Tibial nerve (tissue), 4 donors: Measurements from ENCODE around the gene PTGIS.

Source experiments
- EP300 ChIP-seq, 2 donors: sonication (generic); formaldehyde crosslinking; IDR thresholded peaks; one replicate each; pipeline ENCODE4 v1.6.1; 2017; ENCODE audit warnings: antibody characterized with exemption in 2 of 2, mild to moderate bottlenecking in 1 of 2
- POLR2A ChIP-seq, 2 donors: fragments of 450-650 bp; IDR thresholded peaks; one replicate each; pipeline ENCODE4 v1.6.1; 2017; ENCODE audit warnings: antibody characterized with exemption in 2 of 2, mild to moderate bottlenecking in 2 of 2, moderate library complexity in 2 of 2
- TF ChIP-seq, protein P1 (sequence below), 5 experiments: fragments of 200-600 bp in 3 of 5; fragments of 450-650 bp in 2 of 5; sonication (generic) in 3 of 5; IDR thresholded peaks; one replicate each; pipeline ENCODE4 v1.5.1; 2016 to 2019; ENCODE audit warnings: antibody characterized with exemption in 5 of 5, mild to moderate bottlenecking in 3 of 5, moderate library complexity in 2 of 5

DNA sequence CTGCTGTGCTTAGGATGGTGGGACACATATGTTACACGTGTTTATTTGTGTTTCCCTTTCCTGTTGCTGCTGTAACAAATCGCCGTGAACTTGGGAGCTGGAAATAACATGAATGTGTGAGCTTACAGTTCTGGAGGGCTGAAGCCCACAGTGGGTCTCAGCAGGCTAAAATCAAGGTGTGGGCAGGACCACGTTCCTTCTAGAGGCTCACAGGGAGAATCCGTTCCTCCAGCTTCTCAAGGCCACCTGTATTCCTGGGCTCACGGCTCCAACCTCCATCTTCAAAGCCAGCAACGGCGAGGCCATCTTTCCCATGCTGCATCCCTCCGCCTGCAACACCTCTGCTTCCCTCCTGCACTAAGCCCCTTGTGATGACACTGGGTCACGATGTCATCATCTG lies 27.4 kb upstream of the PTGIS start:
- TF ChIP-seq, protein P1, sequence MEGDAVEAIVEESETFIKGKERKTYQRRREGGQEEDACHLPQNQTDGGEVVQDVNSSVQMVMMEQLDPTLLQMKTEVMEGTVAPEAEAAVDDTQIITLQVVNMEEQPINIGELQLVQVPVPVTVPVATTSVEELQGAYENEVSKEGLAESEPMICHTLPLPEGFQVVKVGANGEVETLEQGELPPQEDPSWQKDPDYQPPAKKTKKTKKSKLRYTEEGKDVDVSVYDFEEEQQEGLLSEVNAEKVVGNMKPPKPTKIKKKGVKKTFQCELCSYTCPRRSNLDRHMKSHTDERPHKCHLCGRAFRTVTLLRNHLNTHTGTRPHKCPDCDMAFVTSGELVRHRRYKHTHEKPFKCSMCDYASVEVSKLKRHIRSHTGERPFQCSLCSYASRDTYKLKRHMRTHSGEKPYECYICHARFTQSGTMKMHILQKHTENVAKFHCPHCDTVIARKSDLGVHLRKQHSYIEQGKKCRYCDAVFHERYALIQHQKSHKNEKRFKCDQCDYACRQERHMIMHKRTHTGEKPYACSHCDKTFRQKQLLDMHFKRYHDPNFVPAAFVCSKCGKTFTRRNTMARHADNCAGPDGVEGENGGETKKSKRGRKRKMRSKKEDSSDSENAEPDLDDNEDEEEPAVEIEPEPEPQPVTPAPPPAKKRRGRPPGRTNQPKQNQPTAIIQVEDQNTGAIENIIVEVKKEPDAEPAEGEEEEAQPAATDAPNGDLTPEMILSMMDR (IDR thresholded peaks at IDR 0.05) = no peak
- TF ChIP-seq POLR2A (IDR thresholded peaks at IDR 0.05) (no peak), EP300 (IDR thresholded peaks at IDR 0.05) (no peak)
